Pulmonary artery endothelial cell (primary cell): Measurements from ENCODE around the gene RCAN1. TPM values are rescaled to one million over a fixed set of nuclear protein-coding genes. Genes with fewer than 3 reads are reported as not detected.

ENCODE experiments used
- DNase-seq: peaks from one replicate; pipeline ENCODE4 v3.0.0-alpha.2; 2011; ENCODE audit warnings: low read depth, low spot score
- total RNA-seq: library from RNA; depleted of rRNA; stranded (reverse); fragments of >200 nt; gene quantifications from 2 replicates; pipeline ENCODE4 v1.2.3, GENCODE V29; 2014

Gene RCAN1
- 20.6 and 22.0 TPM in 2 replicates for total RNA-seq

DNA sequence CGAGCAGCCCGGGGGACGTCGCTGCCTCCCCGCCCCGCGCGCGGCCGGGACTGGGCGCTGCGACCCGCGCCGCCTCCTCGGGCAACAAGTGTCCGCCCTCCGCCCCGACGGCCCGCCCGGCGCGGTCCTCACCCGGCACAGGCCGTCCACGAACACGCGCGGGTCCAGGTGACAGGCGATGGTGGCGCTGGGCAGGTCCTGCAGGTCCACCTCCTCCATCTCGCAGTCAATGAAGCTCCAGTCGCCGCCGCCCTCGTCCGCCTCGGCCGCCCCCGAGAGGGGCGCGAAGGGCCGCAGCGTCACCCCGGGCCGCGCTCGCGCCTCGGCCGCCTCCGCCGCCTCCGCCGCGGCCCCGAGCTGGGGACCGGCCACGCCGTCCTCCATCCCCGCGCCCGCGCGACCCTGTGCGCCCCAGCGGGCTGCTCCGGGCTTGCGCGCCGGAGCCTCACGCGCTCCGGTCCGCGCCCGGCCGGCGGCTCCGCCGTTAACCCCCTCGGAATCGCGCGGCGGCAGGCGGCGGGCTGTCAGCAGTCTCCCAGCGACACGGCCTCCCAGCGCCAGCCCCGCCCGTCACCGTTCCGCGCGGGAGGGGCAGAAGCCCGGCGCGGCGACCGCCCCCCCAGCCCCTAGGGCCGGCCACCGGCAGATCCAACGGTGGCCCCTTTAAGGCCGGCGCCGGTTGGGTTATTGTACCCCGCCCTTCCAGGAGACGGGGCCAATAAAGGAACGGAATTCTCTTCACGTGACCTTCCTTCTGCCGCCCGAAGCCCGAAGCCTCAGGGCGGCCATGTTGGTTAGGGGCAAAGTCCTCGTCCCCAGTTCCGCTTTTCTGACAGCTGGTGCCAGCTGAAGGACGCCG is at the start of gene RCAN1:
Gene RCAN1 (minus strand): TSS at position 486 of the 859 bp plus-strand sequence. CDS start 102 bp downstream, at position 384.
- peak; percentile 77 for DNase-seq

GRCh38 chr21:34661848-34662247 is 46.9 kb upstream of the RCAN1 start:
- no peak for DNase-seq

DNA sequence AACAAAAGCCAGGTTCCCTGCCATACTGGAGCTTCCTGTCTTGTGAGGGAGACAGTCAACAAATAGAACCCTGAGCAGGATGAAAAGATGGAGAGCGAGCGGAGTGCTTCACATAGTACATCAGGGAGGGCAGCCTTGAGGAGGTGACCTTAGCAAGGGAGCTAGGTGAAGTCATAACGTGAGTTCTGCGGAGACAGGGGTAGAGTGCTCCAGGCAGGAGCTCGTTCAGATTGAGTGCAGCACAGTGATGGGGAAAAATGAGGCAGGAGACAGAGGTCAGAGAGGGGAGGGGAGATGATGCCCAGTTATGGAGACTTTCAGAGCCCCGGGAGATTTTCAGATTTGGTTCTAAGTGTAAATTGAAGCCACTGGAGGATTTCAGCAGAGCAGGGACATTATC is 38.6 kb upstream of the RCAN1 start:
- DNase-seq, result no peak

DNA sequence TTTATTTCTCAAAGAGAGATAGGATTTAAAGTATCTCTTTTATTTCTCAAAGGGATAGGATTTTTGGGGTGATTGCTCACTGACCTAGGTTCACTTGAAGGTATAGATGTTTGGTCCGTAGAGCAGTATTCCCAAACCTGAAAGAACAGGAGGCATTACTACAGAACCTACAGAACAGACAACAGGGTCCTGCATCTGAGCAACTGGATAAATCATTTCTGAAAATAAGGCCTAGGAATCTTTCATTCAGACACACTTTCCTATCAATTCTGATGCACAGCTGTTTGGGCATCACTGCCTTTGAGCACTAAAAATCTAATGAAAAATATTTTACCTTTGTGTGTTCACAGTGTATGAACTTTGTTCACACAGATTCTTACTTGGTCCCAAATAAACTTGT is 36.7 kb upstream of the RCAN1 start:
- no peak for DNase-seq

DNA sequence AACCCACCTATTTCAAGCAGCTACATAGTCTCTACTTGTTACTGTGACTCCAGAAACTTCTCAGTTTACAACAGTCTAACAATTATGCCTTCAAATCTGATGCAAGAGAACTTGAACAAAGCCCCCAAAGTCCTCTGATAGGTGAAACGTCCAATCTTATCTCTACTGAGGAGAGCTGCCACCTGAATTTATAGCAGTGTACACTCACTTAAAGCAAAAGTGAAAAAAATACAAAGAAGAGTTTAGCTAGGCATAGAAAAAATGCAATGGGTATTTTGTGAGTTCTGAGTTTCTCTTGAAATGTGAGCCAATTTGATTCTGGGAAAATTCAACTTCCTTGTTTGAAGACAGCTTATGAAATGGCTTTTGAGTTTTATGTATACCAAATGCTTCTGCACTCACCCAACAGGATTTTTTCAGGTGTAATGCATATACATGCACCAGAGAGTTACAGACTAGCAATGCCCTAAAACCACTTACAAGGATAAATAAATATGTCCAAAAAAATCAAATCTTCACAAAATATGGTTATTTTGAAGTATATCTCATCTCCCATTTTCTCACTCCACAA is 36.0 kb upstream of the RCAN1 start:
- no peak for DNase-seq

GRCh38 chr21:34649400-34649799 is 34.5 kb upstream of the RCAN1 start:
- DNase-seq, result no peak

GRCh38 chr21:34648739-34649297 is 33.9 kb upstream of the RCAN1 start:
- DNase-seq, result no peak

- no peak for DNase-seq
These were observed 32.6 kb upstream of the RCAN1 start for GRCh38 chr21:34647555-34647954.

- no peak for DNase-seq
These were observed 29.9 kb upstream of the RCAN1 start for GRCh38 chr21:34644825-34645224.

DNA sequence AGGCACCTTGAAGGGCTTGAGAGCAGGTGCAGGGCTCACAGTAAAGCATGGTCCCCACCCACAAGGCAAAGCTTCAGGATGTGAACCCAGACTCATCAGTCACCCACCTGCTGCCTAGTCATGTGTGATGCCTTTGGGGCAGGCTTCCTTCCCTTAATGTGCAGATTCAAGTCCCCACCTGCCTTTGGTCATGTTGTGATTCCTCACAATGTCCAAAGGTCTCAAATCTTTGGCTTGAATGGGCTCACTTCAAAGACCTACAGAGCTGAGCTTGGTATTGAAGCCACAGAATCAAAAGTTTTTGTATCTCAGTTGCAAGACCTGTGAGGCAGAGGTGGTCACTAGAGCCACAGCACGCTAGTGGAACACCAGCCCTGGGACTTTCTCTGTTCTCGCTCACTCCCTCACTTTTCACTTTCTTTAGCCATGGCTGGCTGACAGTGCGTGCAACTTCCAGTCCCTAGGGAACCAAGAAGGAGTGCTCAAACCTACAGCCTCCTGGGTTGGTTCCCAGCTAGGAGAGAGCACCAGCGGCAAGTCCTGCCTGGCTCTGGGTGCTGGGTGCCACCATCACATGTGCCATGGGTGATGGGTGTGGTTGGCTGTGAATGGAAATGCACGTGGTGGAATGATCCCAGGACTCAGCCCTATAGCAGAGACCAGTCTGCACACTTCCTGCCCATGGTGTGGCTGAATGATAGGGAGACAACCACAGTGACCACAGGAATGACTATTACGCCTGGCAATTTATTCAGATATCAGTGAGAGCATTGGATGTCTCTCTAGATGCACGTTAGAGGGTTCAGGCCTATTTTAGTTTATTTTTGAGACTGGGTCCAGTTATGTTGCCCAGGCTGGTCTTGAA is 27.5 kb upstream of the RCAN1 start:
- no peak for DNase-seq

DNA sequence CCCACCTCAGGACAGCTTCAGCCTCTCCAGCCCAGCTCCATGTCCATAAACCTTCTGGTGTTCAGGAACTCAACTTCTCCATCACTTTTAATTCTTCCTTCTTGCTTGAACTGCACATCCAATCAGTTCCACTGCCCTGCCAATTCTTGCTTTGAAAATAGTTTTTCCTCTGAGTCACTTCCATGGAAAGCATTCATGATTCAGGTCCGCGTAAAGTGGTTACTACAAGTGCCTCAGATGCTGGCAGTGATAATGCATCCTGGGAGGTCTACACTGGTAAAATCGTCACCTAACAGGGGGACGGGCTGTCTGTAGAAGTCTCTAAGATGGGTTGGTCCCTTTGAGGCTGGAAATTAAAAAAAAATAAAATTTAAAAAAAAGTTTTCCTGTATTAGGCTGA is 25.9 kb upstream of the RCAN1 start:
- peak; percentile 8 for DNase-seq

DNA sequence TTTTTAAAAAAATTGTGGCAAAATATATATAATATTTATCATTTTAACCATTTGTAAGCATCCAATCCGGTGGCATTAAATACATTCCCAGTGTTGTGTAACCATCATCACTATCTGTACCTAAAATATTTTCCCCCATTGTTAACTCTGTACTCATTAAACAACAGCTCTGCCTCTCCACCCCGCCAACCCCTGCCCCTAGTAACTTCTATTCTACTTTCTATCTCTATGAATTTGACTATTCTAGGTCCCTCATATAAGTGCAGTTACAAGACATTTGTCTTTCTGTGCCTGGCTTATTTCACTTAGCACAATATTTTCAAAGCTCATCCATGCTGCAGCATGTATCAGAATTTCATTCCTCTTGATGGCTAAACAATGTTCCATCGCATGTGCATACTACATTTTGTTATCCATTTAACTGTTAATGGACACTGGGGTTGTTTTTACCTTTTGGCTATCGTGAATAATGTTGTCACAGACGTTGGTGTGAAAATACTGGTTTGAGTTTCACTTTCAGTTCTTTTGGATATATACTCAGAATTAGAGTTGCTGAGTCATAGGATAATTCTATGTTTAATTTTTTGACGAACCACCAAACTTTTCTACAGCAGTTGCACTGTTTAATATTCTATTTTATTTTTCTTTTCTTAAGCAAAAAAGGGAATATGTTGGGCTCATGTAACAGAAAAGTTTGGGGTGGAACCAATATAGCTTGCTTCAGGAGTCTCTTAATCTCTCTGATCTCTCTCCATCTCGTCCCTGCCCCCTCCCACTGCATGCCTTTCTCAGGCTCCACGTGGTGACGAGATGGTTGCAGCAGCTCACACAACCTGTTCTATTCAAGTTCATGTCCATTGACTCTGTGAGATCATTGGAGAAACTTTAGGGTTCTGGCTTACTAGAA is 25.2 kb upstream of the RCAN1 start:
- no peak for DNase-seq

- no peak for DNase-seq
These were observed 24.3 kb upstream of the RCAN1 start for GRCh38 chr21:34639250-34639649.

- DNase-seq, result no peak
These were observed 22.0 kb upstream of the RCAN1 start for GRCh38 chr21:34636961-34637360.

DNA sequence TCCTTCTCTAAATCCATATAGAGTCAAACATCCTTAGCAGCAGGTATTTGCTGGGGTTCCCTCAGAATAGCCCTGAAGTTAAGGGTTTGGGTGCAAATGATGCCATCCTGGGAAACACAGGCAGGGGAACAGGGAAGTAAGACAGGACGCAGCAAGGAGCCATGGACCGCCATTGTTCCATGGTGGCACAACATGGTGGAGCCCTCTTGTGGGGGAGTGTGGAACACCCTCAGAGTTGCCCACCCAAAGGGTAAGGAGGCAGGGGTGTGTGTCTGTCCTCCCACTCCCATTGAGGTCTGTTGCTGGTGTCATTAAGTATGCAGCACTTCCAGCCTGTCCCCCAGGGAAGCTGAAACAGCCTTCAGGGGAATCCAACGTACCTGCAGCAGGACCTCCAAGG is 20.4 kb upstream of the RCAN1 start:
- DNase-seq, result no peak

- DNase-seq, result no peak
These were observed 17.6 kb upstream of the RCAN1 start for GRCh38 chr21:34632498-34632897.

- DNase-seq, result no peak
These were observed 15.7 kb upstream of the RCAN1 start for GRCh38 chr21:34630536-34631143.

DNA sequence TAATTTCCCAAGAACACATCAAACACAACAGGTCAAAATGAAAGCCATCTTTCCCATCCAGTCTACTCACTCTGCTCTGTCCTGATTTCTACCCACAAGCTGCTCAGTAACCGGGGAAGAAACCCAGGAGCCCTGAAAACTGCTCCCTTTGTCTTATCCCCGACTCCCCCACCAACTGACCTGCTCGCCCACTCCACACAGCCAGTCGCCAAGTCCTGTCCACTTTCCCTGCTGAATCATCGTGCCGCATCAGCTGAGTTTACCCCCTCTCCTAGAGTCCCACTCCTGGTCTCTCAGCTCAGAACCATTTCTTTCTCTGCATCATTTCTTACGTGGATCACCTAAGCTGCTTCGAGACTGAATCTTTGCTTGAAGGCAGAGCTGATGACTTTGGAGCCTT is 11.2 kb upstream of the RCAN1 start:
- no peak for DNase-seq

DNA sequence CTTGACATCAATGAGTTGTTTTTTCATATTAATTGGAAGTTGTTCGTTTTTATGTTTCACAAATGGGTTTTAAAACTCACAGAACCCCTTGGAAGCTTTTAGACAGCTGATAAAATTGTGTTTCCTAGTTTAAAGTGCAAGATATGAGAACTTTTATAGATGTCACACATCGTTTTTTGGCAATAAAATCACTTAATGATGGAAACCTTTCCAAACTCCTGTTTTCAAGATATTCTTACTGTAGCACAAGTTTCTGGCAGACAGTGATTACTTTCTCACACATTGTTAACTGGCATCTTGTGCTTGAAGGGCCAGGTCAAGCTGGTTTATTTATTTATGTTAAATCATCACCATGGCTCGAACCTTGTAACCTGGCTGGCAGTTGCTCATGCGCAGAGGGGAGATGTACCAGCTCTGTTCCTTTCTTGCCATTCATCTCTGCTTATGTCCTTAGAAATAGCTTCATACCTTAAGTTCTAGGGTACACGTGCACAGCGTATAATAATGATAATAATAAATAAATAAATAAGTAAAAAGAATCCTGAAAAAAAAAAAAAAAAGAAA is 10.2 kb upstream of the RCAN1 start:
- DNase-seq, result no peak

DNA sequence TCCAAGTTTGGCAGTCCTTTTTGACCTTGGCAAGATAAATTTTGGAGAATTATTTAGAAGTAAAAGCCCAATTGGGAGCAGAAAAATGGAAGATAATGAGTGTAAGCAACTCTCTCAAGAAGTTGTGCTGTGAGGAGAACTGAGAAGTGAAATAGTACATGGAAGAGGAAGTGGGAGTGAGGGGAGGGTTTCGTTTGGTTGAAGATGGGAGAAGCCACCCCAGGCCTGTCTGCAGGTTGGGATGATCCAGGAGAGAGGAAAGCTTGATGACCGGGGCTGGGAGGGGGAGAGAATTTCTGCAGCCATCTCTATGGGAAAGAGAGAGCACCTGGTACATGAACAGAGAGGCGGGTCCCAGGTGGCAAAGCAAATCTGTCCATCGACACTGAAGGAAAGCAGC is 8.6 kb upstream of the RCAN1 start:
- DNase-seq, result no peak
